BLaER1 (cell line): ENCODE results near the gene NR2C2.

ENCODE experiments used
- H3K27ac ChIP-seq: shearing (Covaris generic); formaldehyde crosslinking; 2 replicates; pipeline ENCODE4 v1.8.1; 2022
- H3K27me3 ChIP-seq: shearing (Covaris generic); formaldehyde crosslinking; 2 replicates; pipeline ENCODE4 v1.8.1; 2022
- H3K36me3 ChIP-seq: shearing (Covaris generic); formaldehyde crosslinking; 2 replicates; pipeline ENCODE4 v1.8.1; 2022
- H3K4me1 ChIP-seq: shearing (Covaris generic); formaldehyde crosslinking; 2 replicates; pipeline ENCODE4 v1.8.1; 2022
- H3K4me2 ChIP-seq: shearing (Covaris generic); formaldehyde crosslinking; 2 replicates; pipeline ENCODE4 v1.8.1; 2022
- H3K4me3 ChIP-seq: shearing (Covaris generic); formaldehyde crosslinking; 2 replicates; pipeline ENCODE4 v1.8.1; 2022
- H3K9ac ChIP-seq: shearing (Covaris generic); formaldehyde crosslinking; 2 replicates; pipeline ENCODE4 v1.8.1; 2022
- H3K9me3 ChIP-seq: shearing (Covaris generic); formaldehyde crosslinking; 2 replicates; pipeline ENCODE4 v1.8.1; 2022
- H4K20me1 ChIP-seq: shearing (Covaris generic); formaldehyde crosslinking; 2 replicates; pipeline ENCODE4 v1.8.1; 2022
- Cebpa-rat ChIP-seq: shearing (Covaris generic); IDR thresholded peaks from 2 replicates; pipeline ENCODE4 v1.8.1; 2022

NR2C2 gene

GRCh38 chr3:15041950-15042349, 94.6 kb downstream of the NR2C2 start:
- no peaks in the 10 kb centered on the region for H3K27me3 ChIP-seq
- no peak overlapping the region for H3K9ac ChIP-seq
- H3K4me1 ChIP-seq, result peaks cover 11% of the 10 kb centered on the region
- no peaks in the 10 kb centered on the region for H3K9me3 ChIP-seq
- no peak overlapping the region for H3K4me2 ChIP-seq
- no peak overlapping the region for H3K27ac ChIP-seq
- peaks cover 99% of the 10 kb centered on the region for H3K36me3 ChIP-seq
- peaks cover 66% of the 10 kb centered on the region for H4K20me1 ChIP-seq
- H3K4me3 ChIP-seq, result no peak overlapping the region
- TF ChIP-seq Cebpa-rat, result no peak

- no peaks in the 10 kb centered on the region for H3K9me3 ChIP-seq
- no peaks in the 10 kb centered on the region for H3K27me3 ChIP-seq
- H3K4me3 ChIP-seq, result no peak overlapping the region
- no peak for TF ChIP-seq Cebpa-rat
- peaks cover 76% of the 10 kb centered on the region for H4K20me1 ChIP-seq
- no peak overlapping the region for H3K27ac ChIP-seq
- H3K4me2 ChIP-seq, result no peak overlapping the region
- no peak overlapping the region for H3K9ac ChIP-seq
- H3K36me3 ChIP-seq, result peaks cover 99% of the 10 kb centered on the region
- H3K4me1 ChIP-seq, result peaks cover 11% of the 10 kb centered on the region
Observed at GRCh38 chr3:15042936-15043335, 95.6 kb downstream of the NR2C2 start.

DNA sequence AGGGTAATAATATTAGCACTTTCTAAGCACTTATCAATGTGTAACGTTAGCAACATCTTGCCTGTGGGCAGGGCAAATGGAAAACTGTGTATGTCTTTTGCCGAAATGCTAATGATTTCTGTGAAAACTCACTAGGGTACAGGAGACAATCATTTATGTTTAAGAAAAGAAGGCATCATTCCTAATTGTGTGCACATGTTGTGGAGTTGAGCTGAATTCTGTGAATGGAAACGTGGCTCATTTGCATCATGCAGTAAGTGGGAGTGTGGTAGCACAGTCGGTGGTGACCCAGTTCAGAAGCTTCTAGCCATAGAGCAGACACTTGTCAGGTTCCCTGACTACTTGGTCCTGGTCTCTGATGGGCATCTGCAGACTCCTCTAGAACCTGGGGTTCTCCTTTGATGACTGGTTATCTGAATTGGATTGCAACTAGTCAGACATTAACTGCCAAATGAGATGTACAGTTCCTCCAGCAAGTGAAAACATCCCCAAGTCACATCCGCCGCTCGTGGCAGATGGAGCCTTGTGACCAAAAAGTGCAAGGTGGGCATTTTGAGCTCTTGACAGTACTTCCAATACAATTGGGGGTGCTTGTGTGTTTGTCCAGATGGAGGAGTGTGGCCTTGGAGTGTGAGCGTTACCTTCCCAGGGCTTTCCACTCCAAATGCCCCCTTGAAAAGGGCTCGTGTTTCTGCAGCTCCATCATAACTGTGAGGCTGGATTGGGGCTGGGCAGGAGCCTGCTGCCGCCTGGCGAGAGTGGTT, 96.2 kb downstream of the NR2C2 start:
- peaks cover 98% of the 10 kb centered on the region for H3K36me3 ChIP-seq
- no peaks in the 10 kb centered on the region for H3K9me3 ChIP-seq
- no peak overlapping the region for H3K27ac ChIP-seq
- H4K20me1 ChIP-seq, result peaks cover 79% of the 10 kb centered on the region
- H3K4me3 ChIP-seq, result no peak overlapping the region
- H3K27me3 ChIP-seq, result no peaks in the 10 kb centered on the region
- H3K9ac ChIP-seq, result no peak overlapping the region
- H3K4me2 ChIP-seq, result peak overlapping the region; percentile 26; the same call in 1 of the 2 replicates
- no peak for TF ChIP-seq Cebpa-rat
- peaks cover 11% of the 10 kb centered on the region for H3K4me1 ChIP-seq

DNA sequence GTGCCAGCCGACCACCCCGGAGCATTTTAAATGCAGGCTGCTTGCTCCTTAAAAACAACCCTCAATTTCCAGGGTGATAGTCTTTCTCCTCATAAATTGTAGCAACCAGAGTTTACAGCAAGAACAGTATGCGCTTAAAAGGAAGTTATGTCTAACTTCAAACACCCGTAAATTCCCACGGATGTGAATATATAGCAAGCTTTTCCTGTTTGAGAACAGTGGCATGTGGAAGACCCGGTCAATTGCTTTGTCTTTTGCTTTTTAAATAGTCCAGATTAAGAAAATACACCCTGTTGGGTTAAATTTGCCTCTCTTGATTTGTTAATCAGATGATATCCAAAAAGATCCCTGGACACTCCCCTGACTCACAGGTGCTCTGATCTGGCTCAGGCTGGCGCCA, 96.9 kb downstream of the NR2C2 start:
- Histone ChIP-seq H3K4me1 (peaks cover 11% of the 10 kb centered on the region), H3K27ac (no peak overlapping the region), H3K36me3 (peaks cover 98% of the 10 kb centered on the region), H3K9me3 (no peaks in the 10 kb centered on the region), H3K4me3 (no peak overlapping the region), H3K4me2 (peak overlapping the region; percentile 26; the same call in 1 of the 2 replicates), H3K27me3 (no peaks in the 10 kb centered on the region), H3K9ac (no peak overlapping the region; the same call in 1 of the 2 replicates), H4K20me1 (peaks cover 84% of the 10 kb centered on the region)
- TF ChIP-seq Cebpa-rat, result no peak

GRCh38 chr3:15045667-15046066, 98.3 kb downstream of the NR2C2 start:
- H3K36me3 ChIP-seq, result peaks cover 98% of the 10 kb centered on the region
- H4K20me1 ChIP-seq, result peaks cover 91% of the 10 kb centered on the region
- H3K27ac ChIP-seq, result no peak overlapping the region
- peaks cover 20% of the 10 kb centered on the region for H3K4me1 ChIP-seq
- H3K27me3 ChIP-seq, result no peaks in the 10 kb centered on the region
- H3K9me3 ChIP-seq, result no peaks in the 10 kb centered on the region
- no peak for TF ChIP-seq Cebpa-rat
- no peak overlapping the region for H3K4me3 ChIP-seq
- H3K9ac ChIP-seq, result no peak overlapping the region
- no peak overlapping the region for H3K4me2 ChIP-seq

GRCh38 chr3:15049584-15049983, 102.2 kb downstream of the NR2C2 start:
- no peak for TF ChIP-seq Cebpa-rat
- H3K9me3 ChIP-seq, result no peaks in the 10 kb centered on the region
- H3K36me3 ChIP-seq, result peaks cover 77% of the 10 kb centered on the region
- no peak overlapping the region for H3K4me2 ChIP-seq
- H3K9ac ChIP-seq, result no peak overlapping the region
- no peaks in the 10 kb centered on the region for H3K27me3 ChIP-seq
- H3K27ac ChIP-seq, result no peak overlapping the region
- H4K20me1 ChIP-seq, result peaks cover 94% of the 10 kb centered on the region
- no peak overlapping the region for H3K4me3 ChIP-seq
- peaks cover 50% of the 10 kb centered on the region for H3K4me1 ChIP-seq

GRCh38 chr3:15050405-15051092, 103.2 kb downstream of the NR2C2 start:
- no peak for TF ChIP-seq Cebpa-rat
- H3K27me3 ChIP-seq, result no peaks in the 10 kb centered on the region
- H3K4me2 ChIP-seq, result peak overlapping the region; percentile 34; the same call in 1 of the 2 replicates
- no peak overlapping the region for H3K4me3 ChIP-seq
- peaks cover 58% of the 10 kb centered on the region for H3K4me1 ChIP-seq
- H4K20me1 ChIP-seq, result peaks cover 94% of the 10 kb centered on the region
- no peak overlapping the region for H3K27ac ChIP-seq
- no peaks in the 10 kb centered on the region for H3K9me3 ChIP-seq
- H3K36me3 ChIP-seq, result peaks cover 68% of the 10 kb centered on the region
- H3K9ac ChIP-seq, result no peak overlapping the region

DNA sequence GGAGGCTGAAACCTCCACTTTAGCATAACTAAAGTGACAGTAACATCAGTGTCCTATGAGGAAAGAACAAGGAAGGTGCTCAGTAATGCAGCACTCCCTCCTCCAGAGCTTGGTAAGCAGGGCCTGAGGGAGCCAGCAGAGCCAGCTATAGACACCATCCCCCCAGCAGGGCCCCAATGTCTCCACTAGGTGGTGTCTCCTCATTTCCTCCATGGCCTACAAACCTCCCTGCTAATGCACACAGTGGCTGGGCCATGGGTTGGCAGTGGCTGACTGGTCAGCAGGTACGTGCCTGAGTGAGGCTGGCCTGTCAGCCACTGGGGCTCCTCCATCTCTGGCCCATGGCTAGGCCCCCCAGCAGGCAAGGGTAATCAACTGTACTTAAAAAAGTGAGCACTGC, 104.1 kb downstream of the NR2C2 start:
- Histone ChIP-seq H3K9me3 (no peaks in the 10 kb centered on the region), H4K20me1 (peaks cover 94% of the 10 kb centered on the region), H3K9ac (peak overlapping the region; percentile 60; the same call in 1 of the 2 replicates), H3K27ac (peak overlapping the region; percentile 78), H3K4me3 (no peak overlapping the region), H3K4me2 (peak overlapping the region; percentile 89), H3K27me3 (no peaks in the 10 kb centered on the region), H3K4me1 (peaks cover 67% of the 10 kb centered on the region), H3K36me3 (peaks cover 63% of the 10 kb centered on the region)
- TF ChIP-seq Cebpa-rat, result no peak

DNA sequence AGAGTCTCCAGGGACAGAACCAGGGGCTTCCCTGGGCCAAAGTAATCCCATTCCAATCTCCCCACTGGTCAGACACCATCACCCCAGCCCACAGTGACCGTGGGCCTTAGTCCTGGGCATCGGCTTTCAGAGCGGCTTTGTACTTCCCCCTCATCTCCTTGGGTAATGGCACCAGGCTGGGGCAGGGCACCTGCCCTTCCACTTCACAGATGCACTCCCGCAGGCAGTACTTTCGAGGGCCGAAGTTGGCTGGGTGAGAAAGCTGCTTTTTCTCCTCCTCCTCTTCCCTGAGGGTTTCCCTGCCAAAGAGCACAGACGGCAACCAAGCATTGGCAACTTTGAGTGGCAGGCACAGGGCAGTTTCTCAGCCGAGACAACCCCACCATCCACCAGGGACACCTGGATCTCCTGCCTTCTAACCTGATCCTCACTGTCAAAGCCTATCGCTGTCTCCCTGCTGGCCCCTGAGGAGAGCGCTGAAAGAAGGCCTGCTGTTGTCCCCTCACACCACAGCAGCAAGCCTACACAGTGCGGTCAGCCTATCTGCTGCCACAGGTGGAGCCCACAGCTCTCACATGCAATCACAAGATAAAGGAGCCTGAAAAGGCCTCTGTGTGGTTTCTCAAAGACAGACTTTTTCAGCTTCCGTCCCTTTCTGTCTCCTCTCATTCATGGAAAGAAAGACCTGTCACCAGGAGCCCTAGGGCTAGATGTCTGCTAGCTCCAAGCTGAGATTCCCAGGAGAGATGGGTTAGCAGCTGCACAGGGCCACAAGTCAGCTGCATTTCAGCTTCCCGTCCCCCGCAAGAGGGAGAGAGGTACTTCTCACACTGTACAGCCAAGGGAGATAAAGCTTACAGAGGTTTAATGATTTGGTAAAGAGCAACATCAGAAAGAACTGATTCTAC, 105.2 kb downstream of the NR2C2 start:
- peak overlapping the region; percentile 60 for H3K9ac ChIP-seq
- peak overlapping the region; percentile 78 for H3K27ac ChIP-seq
- H3K4me1 ChIP-seq, result peaks cover 78% of the 10 kb centered on the region
- no peak overlapping the region; the same call in 1 of the 2 replicates for H3K4me3 ChIP-seq
- H3K27me3 ChIP-seq, result no peaks in the 10 kb centered on the region
- peaks cover 63% of the 10 kb centered on the region for H3K36me3 ChIP-seq
- peak overlapping the region; percentile 89 for H3K4me2 ChIP-seq
- H3K9me3 ChIP-seq, result no peaks in the 10 kb centered on the region
- TF ChIP-seq Cebpa-rat, result no peak
- H4K20me1 ChIP-seq, result peaks cover 94% of the 10 kb centered on the region
